Epithelial cell of proximal tubule (primary cell): Measurements from ENCODE around the gene ING1. TPM values are rescaled to one million over a fixed set of nuclear protein-coding genes. Genes with fewer than 3 reads are reported as not detected.
"Not testable (repeated sequence)": the region's sequence is repeated elsewhere in the genome, so short reads cannot be mapped to it uniquely, and the experiment has no call there.

Experiments
- DNase-seq: peaks from one replicate; pipeline ENCODE4 v3.0.0-alpha.2; 2011; ENCODE audit warnings: low read depth
- H3K4me3 ChIP-seq: 2 replicates; pipeline ENCODE4 v1.5.1; 2011; ENCODE audit warnings: low read depth, mild to moderate bottlenecking, low read length
- CTCF ChIP-seq: conservative IDR thresholded peaks from 2 replicates; pipeline ENCODE4 v1.5.1; 2012; ENCODE audit warnings: low read depth, mild to moderate bottlenecking, low read length
- total RNA-seq: library from RNA; depleted of rRNA; stranded (reverse); fragments of >200 nt; gene quantifications from 2 replicates; pipeline ENCODE4 v1.2.3, GENCODE V29; 2015

ING1 gene
- total RNA-seq, 1 donor from 2014 or later, result 14.1 TPM

DNA sequence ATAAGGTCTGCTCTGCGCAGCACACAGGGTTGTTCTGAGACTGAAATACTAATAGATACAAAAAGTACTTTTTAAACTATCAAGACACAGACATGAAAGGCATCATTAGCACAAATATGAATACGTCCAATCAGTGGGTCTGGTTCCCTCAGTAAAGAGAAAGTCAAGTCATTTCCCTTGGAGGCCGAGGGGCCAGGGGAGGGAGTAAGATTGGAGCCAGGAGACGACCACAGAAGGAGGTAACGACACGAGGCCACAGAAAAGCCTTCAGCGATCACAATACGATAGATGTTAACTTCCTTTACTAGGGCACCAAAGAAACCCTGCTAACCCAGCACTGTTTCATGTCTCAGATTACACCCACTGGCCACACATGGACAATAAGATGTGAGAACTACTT lies 12.9 kb upstream of the ING1 start:
- H3K4me3 ChIP-seq, result no peak overlapping the region
- no peak for DNase-seq
- no peak for TF ChIP-seq CTCF

GRCh38 chr13:110701061-110701460 lies 12.4 kb upstream of the ING1 start:
- H3K4me3 ChIP-seq, DNase-seq: not testable (repeated sequence)

- no peak overlapping the region for H3K4me3 ChIP-seq
- no peak for TF ChIP-seq CTCF
- no peak for DNase-seq
Observed at GRCh38 chr13:110702089-110702488, 11.4 kb upstream of the ING1 start.

DNA sequence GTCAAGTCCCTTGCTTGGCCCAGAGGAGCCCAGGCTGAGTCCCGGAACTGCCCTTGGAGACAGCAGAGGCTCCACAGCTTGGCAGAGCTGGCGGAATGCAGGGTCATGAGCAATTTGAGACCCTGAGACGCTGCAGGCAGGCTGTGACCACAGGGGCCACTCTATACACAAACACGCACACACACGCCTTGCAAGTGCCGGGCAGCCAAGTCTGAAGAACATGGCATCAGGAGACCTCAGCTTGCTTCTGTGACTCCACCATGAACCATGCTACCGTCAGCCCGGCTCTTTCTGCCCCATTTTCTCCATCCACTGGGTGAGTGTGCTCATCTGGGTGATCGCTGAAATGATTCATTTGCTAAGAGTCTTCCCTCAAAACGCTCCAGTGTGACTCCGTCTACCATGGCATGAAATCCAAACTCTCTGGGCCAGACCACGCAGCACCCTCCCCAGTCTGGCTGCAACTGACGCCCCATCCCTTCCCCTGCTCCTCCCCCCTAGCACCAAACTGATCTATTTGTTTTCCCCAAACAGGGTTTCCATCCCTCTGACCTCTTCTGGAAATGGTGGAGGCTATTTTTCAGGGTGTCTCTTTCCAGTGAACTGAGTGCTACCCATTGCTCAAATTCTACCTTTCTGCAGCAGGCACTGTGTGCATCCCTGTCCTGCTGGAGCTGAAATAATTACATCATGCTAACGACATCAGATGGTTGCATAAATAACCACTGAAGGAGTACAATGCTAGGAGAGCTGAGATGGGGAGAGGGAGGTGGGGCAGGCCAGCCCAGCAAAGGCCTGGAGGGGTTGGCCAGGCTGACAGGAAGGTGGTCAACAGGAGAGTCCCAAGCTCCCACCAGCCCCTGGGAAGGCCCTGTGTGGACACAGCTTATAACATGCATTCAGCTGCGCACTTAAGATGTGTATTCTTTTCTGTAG lies 10.6 kb upstream of the ING1 start:
- no peak for TF ChIP-seq CTCF
- no peak overlapping the region for H3K4me3 ChIP-seq
- DNase-seq, result no peak

GRCh38 chr13:110705356-110705825 lies 8.1 kb upstream of the ING1 start:
- H3K4me3 ChIP-seq, result peak overlapping the region; percentile 84
- TF ChIP-seq CTCF, result no peak
- DNase-seq, result no peak

DNA sequence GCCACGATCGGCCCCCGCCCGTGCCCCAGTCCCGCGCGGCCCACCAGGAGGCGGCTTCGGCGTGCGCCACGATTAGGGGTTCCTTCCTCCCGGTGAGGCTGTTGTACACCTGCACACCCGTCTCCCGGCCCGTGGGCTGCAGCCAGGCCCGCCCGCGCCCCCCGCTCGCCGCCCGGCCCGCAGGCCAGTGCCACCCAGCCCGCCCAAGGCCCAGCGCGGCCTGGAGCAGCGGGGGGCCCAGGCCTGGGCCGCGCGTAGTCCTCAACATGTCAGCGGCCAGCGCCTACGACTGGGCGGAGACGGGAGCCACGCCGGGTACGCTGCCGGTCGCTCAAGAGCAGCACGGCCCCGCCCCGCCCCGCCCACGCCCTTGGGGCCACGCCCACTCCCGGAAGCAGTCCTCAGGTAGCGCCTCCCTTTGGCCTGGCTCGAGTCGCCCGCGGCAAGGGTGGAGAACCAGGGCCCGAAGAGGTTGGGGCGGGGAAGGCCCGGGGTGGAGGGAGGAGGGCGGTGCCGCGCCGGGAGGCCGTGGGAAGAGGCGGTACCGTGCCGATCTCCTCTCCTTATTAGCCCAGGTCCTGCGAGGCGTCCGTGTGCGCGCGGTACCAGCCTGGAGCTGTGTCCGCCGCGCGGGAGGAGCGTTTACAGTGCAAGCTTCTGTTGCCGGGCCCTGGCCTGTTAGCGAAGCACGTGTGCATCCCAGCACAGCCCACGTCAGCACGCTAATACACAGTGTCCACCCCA lies 7.5 kb upstream of the ING1 start, which contains the start of gene CARS2:
CARS2 (minus strand) TSS at position 291 of the 744 bp plus-strand sequence; CDS start at position 268, 23 bp downstream.
- H3K4me3 ChIP-seq, result peak within 1 kb of the TSS; percentile 84
- no peak for TF ChIP-seq CTCF
- DNase-seq, result no peak

DNA sequence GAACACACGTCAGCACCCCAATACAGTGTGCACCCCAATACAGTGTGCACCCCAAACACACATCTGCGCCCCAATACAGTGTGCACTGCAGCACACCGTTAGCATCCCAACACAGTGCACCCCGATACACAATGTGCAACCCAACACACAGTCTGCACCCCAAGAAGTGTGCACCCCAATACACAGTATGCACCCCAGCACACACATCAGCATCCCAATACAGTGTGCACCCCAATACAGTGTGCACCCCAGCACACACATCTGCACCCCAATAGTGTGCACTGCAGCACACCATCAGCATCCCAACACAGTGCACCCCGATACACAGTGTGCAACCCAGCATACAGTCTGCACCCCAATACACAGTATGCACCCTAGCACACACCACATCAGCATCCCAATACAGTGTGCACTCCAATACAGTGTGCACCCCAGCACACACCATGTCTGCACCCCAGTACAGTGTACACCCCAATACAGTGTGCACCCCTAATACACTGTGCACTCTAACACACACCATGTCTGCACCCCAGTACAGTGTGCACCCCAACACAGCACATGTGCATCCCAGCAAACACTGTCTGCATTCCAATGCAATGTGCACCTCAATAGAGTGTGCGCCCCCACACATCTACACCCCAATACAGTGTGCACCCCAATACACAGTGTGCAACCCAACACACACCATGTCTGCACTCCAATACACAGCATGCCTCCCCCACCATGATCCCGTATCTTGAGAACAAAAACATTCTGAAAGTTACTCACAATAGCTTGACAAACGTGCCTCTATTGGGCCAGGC lies 6.7 kb upstream of the ING1 start:
- H3K4me3 ChIP-seq, result peak overlapping the region; percentile 84
- no peak for TF ChIP-seq CTCF
- no peak for DNase-seq
